HG02678 (cell line): Measurements from ENCODE around the gene NFAT5.
A peak's percentile ranks its signal among the peaks of the same experiment; 100 is the strongest.
"Not testable (repeated sequence)": the region's sequence is repeated elsewhere in the genome, so short reads cannot be mapped to it uniquely, and the experiment has no call there.

Experiments used
- ATAC-seq: cut with Tn5 transposase; IDR thresholded peaks from one replicate; pipeline ENCODE4 v1.9.1; 2021; ENCODE audit warnings: mild to moderate bottlenecking, moderate library complexity; ENCODE audit not compliant: unreplicated experiment

Gene NFAT5

DNA sequence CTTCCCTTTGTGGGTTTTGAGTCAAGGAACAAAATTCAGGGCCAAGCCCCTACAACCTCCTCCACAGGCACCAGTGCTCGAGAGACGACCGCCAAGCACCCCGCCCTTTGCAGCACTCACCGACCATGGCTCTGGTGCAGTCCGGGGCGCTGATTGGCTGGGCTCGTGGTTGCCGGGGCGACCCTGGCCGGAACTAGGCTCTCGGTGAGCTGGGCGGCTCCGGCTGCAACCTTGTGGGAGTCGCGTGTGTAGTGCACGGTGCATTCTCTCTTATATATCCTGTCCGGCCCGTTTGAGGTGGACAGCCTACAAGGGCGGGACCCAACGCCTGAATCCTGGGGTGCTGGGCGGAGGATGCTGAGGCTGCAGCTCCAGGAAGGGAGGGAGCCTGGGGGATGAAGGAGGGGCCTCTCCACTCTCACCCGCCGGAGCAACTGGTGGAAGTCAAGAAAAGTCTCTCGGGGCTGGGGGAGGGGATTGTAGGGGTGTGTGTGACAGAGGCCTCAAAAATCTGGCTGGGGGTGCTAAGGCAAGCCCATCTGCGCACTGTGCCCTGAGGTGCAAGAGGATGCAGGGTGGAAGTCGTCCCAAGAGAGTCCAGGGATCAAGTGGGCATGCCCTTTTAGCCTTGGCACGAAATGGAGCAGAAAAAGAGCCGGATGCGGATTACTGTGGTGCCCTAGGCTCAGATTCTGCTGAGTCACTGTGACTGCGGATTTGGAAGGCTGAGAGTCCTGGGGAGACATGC is 160.7 kb downstream of the NFAT5 start, which contains the start of gene NQO1:
Gene NQO1, minus strand, starts transcription at position 248 of the 748 bp plus-strand sequence. Its CDS starts 121 bp downstream, at position 127.
- ATAC-seq = peak; percentile 97

GRCh38 chr16:69727916-69728270 is 162.1 kb downstream of the NFAT5 start:
- no peak for ATAC-seq

- not testable (repeated sequence) for ATAC-seq
Observed at GRCh38 chr16:69729030-69729429, 163.3 kb downstream of the NFAT5 start.

DNA sequence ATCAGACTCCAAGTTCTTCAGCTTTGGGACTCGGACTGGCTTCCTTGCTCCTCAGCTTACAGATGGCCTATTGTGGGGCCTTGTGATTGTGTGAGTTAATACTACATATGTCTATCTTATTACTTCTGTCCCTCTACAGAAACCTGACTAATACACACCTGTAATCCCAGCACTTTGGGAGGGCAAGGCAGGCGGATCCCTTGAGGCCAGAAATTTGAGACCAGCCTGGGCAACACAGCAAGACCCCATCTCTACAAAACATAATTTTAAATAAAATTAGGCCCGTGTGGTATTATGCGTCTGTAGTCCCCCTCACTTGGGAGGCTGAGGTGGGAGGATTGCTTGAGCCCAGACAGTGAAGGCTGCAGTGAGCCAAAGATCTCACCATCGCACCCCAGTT is 165.5 kb downstream of the NFAT5 start:
- ATAC-seq = not testable (repeated sequence)

DNA sequence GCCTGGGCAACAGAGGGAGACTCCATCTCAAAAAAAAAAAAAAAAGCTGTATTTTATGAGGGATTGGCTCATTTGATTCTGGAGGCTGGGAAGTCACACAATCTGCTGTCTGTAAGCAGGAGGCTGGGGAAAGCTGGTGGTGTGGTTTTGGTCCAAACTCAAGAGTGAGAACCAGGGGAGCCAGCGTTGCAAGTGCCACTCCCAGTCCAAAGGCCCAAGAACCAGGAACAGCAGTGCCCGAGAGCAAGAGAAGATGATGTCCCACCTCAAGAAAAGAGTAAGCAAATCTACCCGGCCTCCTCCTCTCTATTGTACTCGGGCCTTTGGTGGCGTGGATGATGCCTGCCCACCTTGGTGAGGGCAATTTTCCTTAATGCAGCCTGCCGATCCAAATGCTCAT is 166.3 kb downstream of the NFAT5 start:
- ATAC-seq = no peak

DNA sequence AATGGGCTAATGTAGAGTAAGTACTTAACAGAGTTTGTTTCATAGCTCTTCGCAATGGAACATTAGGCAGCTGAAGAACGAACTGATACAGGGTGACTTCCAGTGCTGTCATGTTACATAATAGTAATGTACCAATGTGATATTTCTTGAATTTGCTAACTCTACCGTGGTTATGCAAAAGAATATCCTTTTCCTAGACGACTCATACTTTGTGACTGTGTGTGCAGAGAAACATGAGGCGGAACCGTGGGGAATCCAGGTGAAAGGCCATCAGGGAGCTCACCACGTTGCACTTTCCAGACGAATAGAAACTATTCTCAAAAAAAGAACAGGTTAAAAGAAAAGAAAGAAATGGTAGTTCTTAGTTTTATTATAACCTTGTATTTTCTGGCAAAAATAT is 175.8 kb downstream of the NFAT5 start:
- ATAC-seq = no peak

- no peak for ATAC-seq
Observed at GRCh38 chr16:69741951-69742904, 176.5 kb downstream of the NFAT5 start.

DNA sequence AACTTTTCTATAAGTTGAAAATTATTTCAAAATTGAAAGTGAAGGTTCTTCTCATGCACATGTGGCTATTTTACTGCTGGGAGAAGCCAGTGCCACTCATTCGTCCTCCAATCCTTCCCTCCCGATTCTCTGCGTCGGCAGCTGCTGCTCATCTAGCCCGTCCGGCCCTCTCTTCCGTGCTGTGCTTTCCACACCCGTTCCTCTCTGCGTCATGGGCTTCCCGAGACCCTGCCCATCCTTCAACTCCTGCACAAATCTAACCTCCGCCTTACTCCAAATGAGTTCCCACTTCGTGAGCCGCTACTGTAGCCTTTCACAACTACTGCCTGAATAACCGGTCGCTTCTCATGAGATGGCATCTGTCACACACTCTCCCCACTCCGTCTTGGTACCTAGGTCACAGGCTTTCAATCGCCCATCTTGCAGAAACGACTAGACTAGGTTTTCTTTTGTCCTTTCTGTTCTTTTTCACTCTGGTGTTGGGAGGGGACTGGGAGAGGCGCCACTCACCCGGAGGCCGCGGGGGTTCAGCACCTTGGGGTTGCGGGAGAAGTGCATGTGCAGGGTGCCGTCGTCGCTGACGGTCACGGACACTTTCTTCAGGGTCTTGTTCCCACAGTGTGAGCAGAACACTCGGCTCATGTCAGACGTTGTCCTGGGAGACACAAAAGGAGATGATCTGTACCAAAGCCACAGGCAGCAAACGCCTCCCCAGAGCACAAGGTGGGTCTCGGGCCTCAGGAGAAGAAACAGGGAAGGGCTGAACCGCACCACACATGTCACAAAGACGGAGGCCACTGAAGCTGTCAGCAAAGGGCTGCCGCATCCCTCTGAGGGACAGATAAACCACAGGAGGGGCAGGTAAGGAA is 178.8 kb downstream of the NFAT5 start:
- ATAC-seq = no peak

DNA sequence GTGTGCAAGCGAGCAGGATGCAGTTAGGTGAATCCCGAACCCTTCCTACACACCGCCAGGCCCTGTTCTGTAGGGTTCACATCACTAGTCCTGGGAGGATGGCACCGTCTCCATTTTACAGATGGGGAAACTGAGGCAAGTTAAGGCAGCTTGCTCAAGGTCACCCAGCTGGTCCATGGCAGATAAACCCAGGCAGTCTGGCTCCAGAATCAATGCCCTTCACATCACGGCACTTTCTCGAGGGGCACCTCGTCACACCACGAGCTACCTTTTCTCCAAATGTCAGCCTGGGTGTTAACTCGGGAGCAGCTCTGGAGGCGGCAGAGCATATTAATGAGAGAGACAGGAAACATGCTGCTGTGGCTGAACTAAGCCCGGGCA is 179.5 kb downstream of the NFAT5 start:
- no peak for ATAC-seq

DNA sequence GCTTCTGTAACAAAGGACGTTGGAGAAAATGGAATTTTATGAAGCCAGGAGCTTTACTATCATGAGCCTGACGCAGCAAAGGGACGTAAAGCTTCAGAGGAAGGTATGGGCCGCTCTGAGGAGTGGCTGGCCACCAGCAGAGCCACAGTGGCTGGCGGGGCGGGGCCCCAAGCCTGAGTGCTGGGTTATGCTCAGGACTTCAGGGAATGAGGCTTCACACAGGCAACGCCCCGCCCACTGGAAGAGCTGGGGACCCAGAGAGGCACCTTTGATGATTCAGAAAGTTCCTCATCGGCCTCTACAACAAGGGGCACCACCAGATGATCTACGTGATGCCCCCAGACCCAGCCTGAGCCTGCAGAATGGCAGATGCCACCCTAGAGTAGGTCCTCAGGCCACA is 180.2 kb downstream of the NFAT5 start:
- ATAC-seq = no peak

DNA sequence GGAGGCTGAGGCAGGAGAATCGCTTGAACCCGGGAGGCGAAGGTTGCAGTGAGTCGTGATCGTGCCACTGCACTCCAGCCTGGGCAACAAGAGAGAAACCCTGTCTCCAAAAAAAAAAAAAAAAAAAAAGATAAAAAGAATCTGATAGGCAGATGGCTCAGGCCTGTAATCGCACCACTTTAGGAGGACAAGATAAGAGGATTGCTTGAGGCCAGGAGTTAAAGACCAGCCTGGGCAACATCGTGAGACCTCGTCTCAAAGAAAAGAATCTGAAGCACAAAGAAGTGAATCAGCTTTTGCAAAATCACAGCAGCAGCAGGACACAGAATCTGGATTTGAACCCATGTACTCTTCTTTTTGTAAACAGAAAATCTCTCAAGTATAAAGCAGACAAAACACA is 181.3 kb downstream of the NFAT5 start:
- ATAC-seq = no peak

DNA sequence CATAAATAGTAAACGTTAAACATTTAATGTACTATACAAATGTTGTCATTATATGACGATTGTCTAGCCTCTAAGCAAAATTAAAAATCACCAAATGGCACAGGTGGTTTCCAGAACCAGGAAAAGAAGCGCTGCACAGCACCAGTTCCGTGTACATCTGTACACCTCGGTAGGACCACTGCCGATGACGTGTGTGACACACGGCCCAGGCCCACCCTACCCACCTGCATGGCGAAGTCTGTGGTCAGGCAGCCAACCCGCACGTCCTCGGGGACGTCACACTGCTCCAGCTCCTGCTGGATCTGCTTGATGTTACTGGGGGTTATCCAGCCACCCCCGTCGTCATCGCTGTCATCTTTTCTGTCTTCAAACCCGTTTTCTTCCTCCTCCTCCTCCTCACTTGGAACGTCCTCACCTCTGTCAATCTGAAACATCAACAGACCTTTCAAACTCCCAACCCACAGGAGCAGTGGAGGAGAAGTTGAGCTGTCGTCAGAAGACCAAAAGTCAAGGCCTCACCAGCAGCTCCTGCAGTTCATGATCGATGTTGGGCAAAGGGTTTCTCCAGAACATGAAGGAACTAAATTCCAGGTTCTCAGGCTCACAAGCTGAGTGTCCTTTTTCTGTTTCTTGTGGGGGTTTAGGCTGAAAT is 183.1 kb downstream of the NFAT5 start:
- no peak for ATAC-seq

- ATAC-seq = no peak
Observed at GRCh38 chr16:69754143-69754468, 188.3 kb downstream of the NFAT5 start.
